IMR-90 (cell line): ENCODE data around the gene PRODH2. TPM values are rescaled to one million over a fixed set of nuclear protein-coding genes. Genes with fewer than 3 reads are reported as not detected.

ENCODE experiments used
- polyA plus RNA-seq, 3 experiments: library from polyadenylated mRNA; depleted of rRNA; stranded (reverse); fragments of >200 nt; gene quantifications; 2 replicates each; pipeline ENCODE4 v1.2.3, GENCODE V29; 2012; ENCODE audit warnings: low replicate concordance in 1 of 3
- total RNA-seq: library from RNA; depleted of rRNA; stranded (reverse); fragments of >200 nt; gene quantifications from 2 replicates; pipeline ENCODE4 v1.2.3, GENCODE V29; 2012; rRNA removed

PRODH2 gene
- total and polyA plus RNA-seq, 2 of the 4 experiments (the other 2 are of a cell fraction): not detected

Other genes with a start within 250 kb of the PRODH2 start
- not detected in 2 replicates for gene ATP4A, start 249.2 kb downstream of the PRODH2 start, total RNA-seq
- not detected in 2 replicates for gene ATP4A, start 249.2 kb downstream of the PRODH2 start, polyA plus RNA-seq (2012; rRNA removed)
- gene PMIS2, start 226.7 kb downstream of the PRODH2 start, total RNA-seq: not detected in 2 replicates
- gene PMIS2, start 226.7 kb downstream of the PRODH2 start, polyA plus RNA-seq (2012; rRNA removed): not detected in 2 replicates
- 3.1 and 3.4 TPM in 2 replicates for gene HAUS5, start 200.1 kb downstream of the PRODH2 start, total RNA-seq
- gene HAUS5, start 200.1 kb downstream of the PRODH2 start, polyA plus RNA-seq (2012; rRNA removed): 6.2 and 6.4 TPM in 2 replicates
- gene RBM42, start 183.8 kb downstream of the PRODH2 start, total RNA-seq: 19.0 and 20.6 TPM in 2 replicates
- 41.5 and 53.9 TPM in 2 replicates for gene RBM42, start 183.8 kb downstream of the PRODH2 start, polyA plus RNA-seq (2012; rRNA removed)
- 0.28 TPM in 1 of 2 replicates, not detected in the other for gene ETV2, start 171.1 kb downstream of the PRODH2 start, total RNA-seq
- 1.2 and 1.4 TPM in 2 replicates for gene ETV2, start 171.1 kb downstream of the PRODH2 start, polyA plus RNA-seq (2012; rRNA removed)
- 913 and 983 TPM in 2 replicates for gene COX6B1, start 164.5 kb downstream of the PRODH2 start, total RNA-seq
- gene COX6B1, start 164.5 kb downstream of the PRODH2 start, polyA plus RNA-seq (2012; rRNA removed): 824 and 914 TPM in 2 replicates
- gene UPK1A, start 146.3 kb downstream of the PRODH2 start, total RNA-seq: not detected in 2 replicates
- 0.20 and 0.21 TPM in 2 replicates for gene UPK1A, start 146.3 kb downstream of the PRODH2 start, polyA plus RNA-seq (2012; rRNA removed)
- not detected in 2 replicates for gene ZBTB32, start 108.3 kb downstream of the PRODH2 start, total RNA-seq
- not detected in 2 replicates for gene ZBTB32, start 108.3 kb downstream of the PRODH2 start, polyA plus RNA-seq (2012; rRNA removed)
- gene KMT2B, start 94.8 kb downstream of the PRODH2 start, total RNA-seq: 1.9 and 3.0 TPM in 2 replicates
- 27.5 and 30.7 TPM in 2 replicates for gene KMT2B, start 94.8 kb downstream of the PRODH2 start, polyA plus RNA-seq (2012; rRNA removed)
- 0.72 and 2.8 TPM in 2 replicates for gene IGFLR1, start 70.4 kb downstream of the PRODH2 start, total RNA-seq
- gene IGFLR1, start 70.4 kb downstream of the PRODH2 start, polyA plus RNA-seq (2012; rRNA removed): 2.7 and 3.8 TPM in 2 replicates
- gene U2AF1L4, start 67.4 kb downstream of the PRODH2 start, total RNA-seq: 6.1 and 8.1 TPM in 2 replicates
- 15.0 and 15.6 TPM in 2 replicates for gene U2AF1L4, start 67.4 kb downstream of the PRODH2 start, polyA plus RNA-seq (2012; rRNA removed)
- gene PSENEN, start 67.2 kb downstream of the PRODH2 start, total RNA-seq: 8.6 and 9.0 TPM in 2 replicates
- 47.0 and 59.1 TPM in 2 replicates for gene PSENEN, start 67.2 kb downstream of the PRODH2 start, polyA plus RNA-seq (2012; rRNA removed)
- gene LIN37, start 64.3 kb downstream of the PRODH2 start, total RNA-seq: 12.7 and 12.8 TPM in 2 replicates
- 17.2 and 23.1 TPM in 2 replicates for gene LIN37, start 64.3 kb downstream of the PRODH2 start, polyA plus RNA-seq (2012; rRNA removed)
- gene HSPB6, start 55.8 kb downstream of the PRODH2 start, total RNA-seq: 5.7 and 6.9 TPM in 2 replicates
- 188 and 206 TPM in 2 replicates for gene HSPB6, start 55.8 kb downstream of the PRODH2 start, polyA plus RNA-seq (2012; rRNA removed)
- 3.3 and 5.4 TPM in 2 replicates for gene PROSER3, start 54.7 kb downstream of the PRODH2 start, total RNA-seq
- 17.9 and 21.8 TPM in 2 replicates for gene PROSER3, start 54.7 kb downstream of the PRODH2 start, polyA plus RNA-seq (2012; rRNA removed)
- gene ARHGAP33, start 37.3 kb downstream of the PRODH2 start, total RNA-seq: 0.28 and 0.72 TPM in 2 replicates
- 11.9 and 16.3 TPM in 2 replicates for gene ARHGAP33, start 37.3 kb downstream of the PRODH2 start, polyA plus RNA-seq (2012; rRNA removed)
- not detected in 2 replicates for gene NPHS1, start 39.7 kb upstream of the PRODH2 start, total RNA-seq
- gene NPHS1, start 39.7 kb upstream of the PRODH2 start, polyA plus RNA-seq (2012; rRNA removed): not detected in 2 replicates
- gene KIRREL2, start 44.1 kb upstream of the PRODH2 start, total RNA-seq: not detected in 2 replicates
- gene KIRREL2, start 44.1 kb upstream of the PRODH2 start, polyA plus RNA-seq (2012; rRNA removed): 0.04 TPM in 1 of 2 replicates, not detected in the other
- gene APLP1, start 55.7 kb upstream of the PRODH2 start, total RNA-seq: 4.7 and 6.7 TPM in 2 replicates
- 41.0 and 44.3 TPM in 2 replicates for gene APLP1, start 55.7 kb upstream of the PRODH2 start, polyA plus RNA-seq (2012; rRNA removed)
- gene NFKBID, start 87.7 kb upstream of the PRODH2 start, total RNA-seq: 1.1 and 1.4 TPM in 2 replicates
- gene NFKBID, start 87.7 kb upstream of the PRODH2 start, polyA plus RNA-seq (2012; rRNA removed): 12.3 and 13.3 TPM in 2 replicates
- gene HCST, start 89.7 kb upstream of the PRODH2 start, total RNA-seq: not detected in 2 replicates
- gene HCST, start 89.7 kb upstream of the PRODH2 start, polyA plus RNA-seq (2012; rRNA removed): 0.93 and 1.5 TPM in 2 replicates
- not detected in 2 replicates for gene TYROBP, start 95.5 kb upstream of the PRODH2 start, total RNA-seq
- gene TYROBP, start 95.5 kb upstream of the PRODH2 start, polyA plus RNA-seq (2012; rRNA removed): not detected in 2 replicates
- 0.36 and 0.56 TPM in 2 replicates for gene LRFN3, start 123.5 kb upstream of the PRODH2 start, total RNA-seq
- 4.8 TPM in 2 replicates for gene LRFN3, start 123.5 kb upstream of the PRODH2 start, polyA plus RNA-seq (2012; rRNA removed)
- gene SDHAF1, start 182.3 kb upstream of the PRODH2 start, total RNA-seq: 4.8 and 5.0 TPM in 2 replicates
- gene SDHAF1, start 182.3 kb upstream of the PRODH2 start, polyA plus RNA-seq (2012; rRNA removed): 9.9 and 13.2 TPM in 2 replicates
- not detected in 2 replicates for gene SYNE4, start 196.0 kb upstream of the PRODH2 start, total RNA-seq
- gene SYNE4, start 196.0 kb upstream of the PRODH2 start, polyA plus RNA-seq (2012; rRNA removed): 0.27 and 0.34 TPM in 2 replicates
- gene ALKBH6, start 201.4 kb upstream of the PRODH2 start, total RNA-seq: 10.3 and 12.9 TPM in 2 replicates
- 38.7 and 42.7 TPM in 2 replicates for gene ALKBH6, start 201.4 kb upstream of the PRODH2 start, polyA plus RNA-seq (2012; rRNA removed)
- 5.0 and 5.4 TPM in 2 replicates for gene CLIP3, start 220.0 kb upstream of the PRODH2 start, total RNA-seq
- 24.4 and 28.7 TPM in 2 replicates for gene CLIP3, start 220.0 kb upstream of the PRODH2 start, polyA plus RNA-seq (2012; rRNA removed)
- 1.8 and 2.2 TPM in 2 replicates for gene THAP8, start 241.4 kb upstream of the PRODH2 start, total RNA-seq
- 5.9 and 7.2 TPM in 2 replicates for gene THAP8, start 241.4 kb upstream of the PRODH2 start, polyA plus RNA-seq (2012; rRNA removed)
- 4.5 and 5.0 TPM in 2 replicates for gene WDR62, start 242.1 kb upstream of the PRODH2 start, total RNA-seq
- gene WDR62, start 242.1 kb upstream of the PRODH2 start, polyA plus RNA-seq (2012; rRNA removed): 7.0 and 8.2 TPM in 2 replicates